Testis (tissue), 3 donors: ENCODE measurements around the gene KIF5C. TPM values are rescaled to one million over a fixed set of nuclear protein-coding genes. Genes with fewer than 3 reads are reported as not detected.
A peak's percentile ranks its signal among the peaks of the same experiment; 100 is the strongest.

ENCODE experiments used
- DNase-seq: peaks from one replicate; pipeline ENCODE4 v3.0.0-alpha.2; 2019
- H3K27ac ChIP-seq, 2 donors: fragments of 200-600 bp; sonication (generic); one replicate each; pipeline ENCODE4 v1.5.1; 2019
- H3K27me3 ChIP-seq: fragments of 200-600 bp; sonication (generic); one replicate; pipeline ENCODE4 v1.5.1; 2019
- H3K36me3 ChIP-seq: fragments of 200-600 bp; sonication (generic); one replicate; pipeline ENCODE4 v1.5.1; 2017; ENCODE audit warnings: low read depth; ENCODE audit errors: missing control alignments
- H3K4me1 ChIP-seq: fragments of 200-600 bp; sonication (generic); one replicate; pipeline ENCODE4 v1.5.1; 2019
- H3K4me3 ChIP-seq, 2 donors: fragments of 200-600 bp; sonication (generic); one replicate each; pipeline ENCODE4 v1.5.1; 2017 to 2019
- H3K9me3 ChIP-seq: fragments of 200-600 bp; sonication (generic); one replicate; pipeline ENCODE4 v1.5.1; 2017
- POLR2A ChIP-seq: fragments of 450-650 bp; IDR thresholded peaks from one replicate; pipeline ENCODE4 v1.6.1; 2017; ENCODE audit warnings: antibody characterized with exemption, mild to moderate bottlenecking, moderate library complexity
- WGBS, 2 donors: methylation state at CpG; one replicate each; pipeline ENCODE4 v1.1.5; 2018; 5-methylcytosine and 5-hydroxymethylcytosine counted together
- intact Hi-C: fragments of 100-400 bp; cut with DNase I; formaldehyde crosslinking; loops from one replicate; pipeline ENCODE4 v1.15.1; 2023; ENCODE audit warnings: low total_unique reads
- polyA plus RNA-seq: library from polyadenylated mRNA; stranded (reverse); fragments of 350-450 nt; fragmentation: Illumina TruSeq; extraction: RNeasy Lipid Tissue Mini Kit (QIAGEN cat#74804); gene quantifications from one replicate; pipeline ENCODE4 v1.2.3, GENCODE V29; 2014; ENCODE audit warnings: low read depth, low replicate concordance; ENCODE audit not compliant: insufficient read depth
- total RNA-seq, 2 donors: library from RNA; depleted of rRNA; stranded (reverse); fragments of >200 nt; gene quantifications; one replicate each; pipeline ENCODE4 v1.2.3, GENCODE V29; 2016
- TF ChIP-seq, protein P1 (sequence below), 3 experiments: fragments of 450-650 bp in 2 of 3; fragments of 200-600 bp in 1 of 3; sonication (generic) in 1 of 3; IDR thresholded peaks; one replicate each; pipeline ENCODE4 v1.5.1; 2016 to 2019; ENCODE audit warnings: antibody characterized with exemption in 3 of 3, mild to moderate bottlenecking in 2 of 3, moderate library complexity in 1 of 3

The KIF5C gene
- total and polyA plus RNA-seq, 3 donors from 2014 or later, result 57.0 to 159 (median 146) TPM

DNA sequence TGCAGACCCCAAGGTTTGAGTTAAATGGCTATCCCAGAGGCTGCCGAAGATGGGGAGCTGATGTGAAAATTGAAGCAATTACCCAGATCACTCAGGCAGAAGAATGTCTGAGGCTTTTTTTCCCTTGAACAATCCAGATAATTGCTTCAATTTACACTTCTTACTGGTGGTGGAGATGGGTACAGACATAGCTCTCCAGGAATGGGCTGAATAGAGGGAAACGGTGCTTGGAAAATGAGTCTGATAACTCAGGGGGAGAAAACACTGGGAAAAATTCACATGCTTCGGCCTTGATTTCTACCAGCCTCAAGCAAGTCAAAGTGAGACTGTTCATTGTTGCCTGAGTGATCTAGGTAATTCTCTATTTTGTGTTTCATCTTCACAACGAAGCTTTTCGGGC, 9.5 kb upstream of the KIF5C start:
- intact Hi-C loops, result no loop called here
- no peaks in the 10 kb centered on the region for H3K36me3 ChIP-seq
- no peaks in the 10 kb centered on the region for H3K9me3 ChIP-seq
- TF ChIP-seq, protein P1, sequence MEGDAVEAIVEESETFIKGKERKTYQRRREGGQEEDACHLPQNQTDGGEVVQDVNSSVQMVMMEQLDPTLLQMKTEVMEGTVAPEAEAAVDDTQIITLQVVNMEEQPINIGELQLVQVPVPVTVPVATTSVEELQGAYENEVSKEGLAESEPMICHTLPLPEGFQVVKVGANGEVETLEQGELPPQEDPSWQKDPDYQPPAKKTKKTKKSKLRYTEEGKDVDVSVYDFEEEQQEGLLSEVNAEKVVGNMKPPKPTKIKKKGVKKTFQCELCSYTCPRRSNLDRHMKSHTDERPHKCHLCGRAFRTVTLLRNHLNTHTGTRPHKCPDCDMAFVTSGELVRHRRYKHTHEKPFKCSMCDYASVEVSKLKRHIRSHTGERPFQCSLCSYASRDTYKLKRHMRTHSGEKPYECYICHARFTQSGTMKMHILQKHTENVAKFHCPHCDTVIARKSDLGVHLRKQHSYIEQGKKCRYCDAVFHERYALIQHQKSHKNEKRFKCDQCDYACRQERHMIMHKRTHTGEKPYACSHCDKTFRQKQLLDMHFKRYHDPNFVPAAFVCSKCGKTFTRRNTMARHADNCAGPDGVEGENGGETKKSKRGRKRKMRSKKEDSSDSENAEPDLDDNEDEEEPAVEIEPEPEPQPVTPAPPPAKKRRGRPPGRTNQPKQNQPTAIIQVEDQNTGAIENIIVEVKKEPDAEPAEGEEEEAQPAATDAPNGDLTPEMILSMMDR (IDR thresholded peaks at IDR 0.05), result no peak
- TF ChIP-seq POLR2A, result no peak
- H3K4me3 ChIP-seq, result no peak overlapping the region
- DNase-seq, result no peak
- no peak overlapping the region for H3K27ac ChIP-seq
- H3K4me1 ChIP-seq, result peaks cover 12% of the 10 kb centered on the region
- WGBS, 2 donors, result 83 to 85% methylated on average over 5 of the region's 5 CpGs
- no peaks in the 10 kb centered on the region for H3K27me3 ChIP-seq

DNA sequence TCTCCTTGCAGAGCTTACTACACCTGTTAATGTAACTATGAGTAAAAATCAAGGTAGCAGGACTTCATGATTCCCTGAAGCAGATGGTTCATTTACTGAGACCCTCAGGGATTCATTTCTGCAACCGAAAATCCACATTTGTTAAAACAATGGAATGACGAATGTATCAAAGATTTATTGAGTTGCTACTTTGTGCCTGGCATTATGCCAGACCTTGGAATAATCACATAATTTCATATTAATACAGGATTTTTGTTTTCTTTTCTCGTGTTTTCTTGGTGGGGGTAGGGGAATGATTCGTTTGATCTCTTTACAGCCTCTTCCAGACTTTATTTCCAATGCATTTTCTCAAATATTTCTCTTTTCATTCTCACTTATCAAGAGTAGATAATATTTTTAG, 8.9 kb upstream of the KIF5C start:
- no peak for TF ChIP-seq POLR2A
- TF ChIP-seq, protein P1 (IDR thresholded peaks at IDR 0.05), result no peak
- 62 to 70% methylated on average over 4 of the region's 4 CpGs for WGBS, 2 donors
- peaks cover 12% of the 10 kb centered on the region for H3K4me1 ChIP-seq
- H3K36me3 ChIP-seq, result no peaks in the 10 kb centered on the region
- intact Hi-C loops, result no loop called here
- DNase-seq, result no peak
- H3K4me3 ChIP-seq, result no peak overlapping the region
- H3K9me3 ChIP-seq, result no peaks in the 10 kb centered on the region
- H3K27me3 ChIP-seq, result no peaks in the 10 kb centered on the region
- no peak overlapping the region for H3K27ac ChIP-seq

DNA sequence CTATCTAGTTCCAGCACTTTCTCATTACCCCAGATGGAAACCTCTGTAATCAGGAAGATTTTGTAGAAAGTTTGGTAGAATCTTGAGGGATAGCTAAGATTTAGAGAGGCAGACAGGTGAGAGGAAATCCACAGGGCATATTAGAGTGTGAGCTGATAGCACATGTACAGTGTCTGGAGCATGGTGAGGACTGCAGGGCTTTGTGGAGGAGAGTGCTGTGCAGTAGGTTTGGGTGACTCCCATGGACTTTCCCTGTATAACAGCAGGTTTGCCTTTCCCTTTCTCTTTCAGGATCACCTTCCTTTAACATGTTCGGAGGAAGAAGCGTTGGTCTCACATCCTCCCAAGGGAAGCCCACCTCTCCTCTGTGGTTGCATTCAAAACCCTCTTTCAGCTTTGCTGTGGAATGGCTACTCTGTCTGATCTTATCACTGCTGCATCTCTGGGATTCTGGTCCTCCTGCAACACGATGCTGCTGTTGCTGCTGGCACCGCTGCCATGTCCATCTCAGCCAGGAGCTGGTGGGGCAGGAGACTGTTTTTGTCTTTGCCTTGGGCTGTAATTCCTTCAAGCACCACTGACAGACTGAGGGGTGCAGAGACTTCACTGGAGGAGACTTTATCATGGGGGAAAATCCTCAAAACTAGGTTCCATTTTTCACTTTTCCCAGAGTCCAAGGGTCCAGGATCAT, 7.8 kb upstream of the KIF5C start:
- H3K36me3 ChIP-seq, result no peaks in the 10 kb centered on the region
- TF ChIP-seq, protein P1 (IDR thresholded peaks at IDR 0.05), result no peak
- TF ChIP-seq POLR2A, result no peak
- peaks cover 12% of the 10 kb centered on the region for H3K4me1 ChIP-seq
- intact Hi-C loops, result no loop called here
- WGBS, 2 donors, result 78 to 79% methylated on average over 4 of the region's 4 CpGs
- DNase-seq, result no peak
- H3K9me3 ChIP-seq, result no peaks in the 10 kb centered on the region
- H3K4me3 ChIP-seq, result no peak overlapping the region
- H3K27ac ChIP-seq, result no peak overlapping the region
- H3K27me3 ChIP-seq, result no peaks in the 10 kb centered on the region

DNA sequence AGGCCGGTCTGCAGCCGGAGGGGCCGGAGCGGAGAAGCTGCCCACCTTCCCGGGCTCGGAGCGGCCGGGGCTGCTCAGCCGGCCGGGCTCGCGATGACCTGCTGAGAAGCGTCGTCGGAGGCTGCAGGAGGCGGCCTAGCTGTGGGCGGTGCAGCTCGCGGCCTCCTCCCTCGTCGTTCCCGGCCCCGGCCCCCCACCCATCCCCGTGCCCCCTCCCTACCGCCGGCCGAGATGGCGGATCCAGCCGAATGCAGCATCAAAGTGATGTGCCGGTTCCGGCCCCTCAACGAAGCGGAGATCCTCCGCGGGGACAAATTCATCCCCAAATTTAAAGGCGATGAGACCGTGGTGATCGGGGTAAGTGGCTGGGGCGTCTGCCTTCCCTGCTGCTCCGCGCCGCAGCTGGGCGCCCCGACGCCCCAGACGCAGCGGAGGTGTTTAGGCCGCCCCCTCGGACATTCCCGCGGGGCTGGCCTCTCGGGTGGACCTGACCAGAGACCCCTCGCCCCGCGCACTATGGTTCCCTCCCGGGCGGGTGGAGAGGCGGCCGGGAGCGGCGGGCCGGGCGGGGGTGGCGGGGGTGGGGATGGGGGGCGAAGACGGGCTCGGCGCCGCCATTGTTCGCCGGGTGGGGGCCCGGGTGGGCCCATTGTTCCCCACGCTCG, 492 bp downstream of the KIF5C start:
- H3K4me3 ChIP-seq, result peak overlapping the region; percentile 70 to 83

More for the DNA sequence above, 492 bp downstream of the KIF5C start:
- intact Hi-C loops, result no loop called here
- TF ChIP-seq, protein P1 (IDR thresholded peaks at IDR 0.05), result no peak
- no peak for TF ChIP-seq POLR2A
- no peak for DNase-seq
- Histone ChIP-seq H3K27ac (peak overlapping the region; percentile 73 to 83), H3K36me3 (no peaks in the 10 kb centered on the region), H3K9me3 (no peaks in the 10 kb centered on the region), H3K27me3 (no peaks in the 10 kb centered on the region), H3K4me1 (peaks cover 15% of the 10 kb centered on the region)
- WGBS, 2 donors, result 1 to 2% methylated on average over 11 to 46 of the region's 74 CpGs
